HG03521 (cell line): ENCODE results near the gene MS4A15.
"Not testable (repeated sequence)": the region's sequence is repeated elsewhere in the genome, so short reads cannot be mapped to it uniquely, and the experiment has no call there.

Experiments
- ATAC-seq: cut with Tn5 transposase; IDR thresholded peaks from one replicate; pipeline ENCODE4 v1.9.1; 2021; ENCODE audit warnings: mild to moderate bottlenecking, moderate library complexity; ENCODE audit not compliant: unreplicated experiment

The MS4A15 gene

GRCh38 chr11:60756307-60757032 is at the start of gene MS4A15:
TSS of gene MS4A15 (plus strand) at chr11:60756867. CDS start at chr11:60763734, 6,867 bp downstream.
- ATAC-seq = no peak

GRCh38 chr11:60706931-60707330 is 49.7 kb upstream of the MS4A15 start:
- no peak for ATAC-seq

GRCh38 chr11:60710482-60710881 is 46.2 kb upstream of the MS4A15 start:
- no peak for ATAC-seq

GRCh38 chr11:60711276-60711675 is 45.4 kb upstream of the MS4A15 start:
- no peak for ATAC-seq

GRCh38 chr11:60713423-60713822 is 43.2 kb upstream of the MS4A15 start:
- ATAC-seq = not testable (repeated sequence)

- no peak for ATAC-seq
Measured at GRCh38 chr11:60717956-60718355, 38.7 kb upstream of the MS4A15 start.

GRCh38 chr11:60718524-60719316 is 37.9 kb upstream of the MS4A15 start:
- no peak for ATAC-seq

- ATAC-seq = no peak
Measured at GRCh38 chr11:60719391-60719790, 37.3 kb upstream of the MS4A15 start.

- no peak for ATAC-seq
Measured at GRCh38 chr11:60720460-60720859, 36.2 kb upstream of the MS4A15 start.

- no peak for ATAC-seq
Measured at GRCh38 chr11:60724420-60724819, 32.2 kb upstream of the MS4A15 start, which contains the start of gene MS4A18. TSS of gene MS4A18 (plus strand) at chr11:60724720.

GRCh38 chr11:60725592-60725991 is 31.1 kb upstream of the MS4A15 start:
- ATAC-seq = no peak

- no peak for ATAC-seq
Measured at GRCh38 chr11:60731586-60731985, 25.1 kb upstream of the MS4A15 start.

GRCh38 chr11:60734279-60734678 is 22.4 kb upstream of the MS4A15 start:
- ATAC-seq = no peak

GRCh38 chr11:60739114-60739513 is 17.6 kb upstream of the MS4A15 start:
- ATAC-seq = no peak

GRCh38 chr11:60740573-60740972 is 16.1 kb upstream of the MS4A15 start:
- no peak for ATAC-seq

- ATAC-seq = no peak
Measured at GRCh38 chr11:60741421-60741820, 15.2 kb upstream of the MS4A15 start.

- no peak for ATAC-seq
Measured at GRCh38 chr11:60743058-60743457, 13.6 kb upstream of the MS4A15 start.

- ATAC-seq = no peak
Measured at GRCh38 chr11:60744114-60744513, 12.6 kb upstream of the MS4A15 start.

- no peak for ATAC-seq
Measured at GRCh38 chr11:60747359-60747873, 9.3 kb upstream of the MS4A15 start.

GRCh38 chr11:60748225-60748624 is 8.4 kb upstream of the MS4A15 start:
- no peak for ATAC-seq

- ATAC-seq = no peak
Measured at GRCh38 chr11:60748821-60749220, 7.8 kb upstream of the MS4A15 start.

- ATAC-seq = no peak
Measured at GRCh38 chr11:60750911-60751310, 5.8 kb upstream of the MS4A15 start.
